OCI-LY3 (cell line): ENCODE results near the gene CALM3.

ENCODE experiments used
- H2AFZ ChIP-seq: fragments of 200-600, 300-600 bp; shearing (Covaris generic); 2 replicates; pipeline ENCODE4 v1.6.0; 2014; ENCODE audit warnings: antibody characterized with exemption, low read depth, low read length
- H3K27ac ChIP-seq: fragments of 200-600, 300-600 bp; sonication (generic); 2 replicates; pipeline ENCODE4 v1.5.1; 2014; ENCODE audit warnings: mild to moderate bottlenecking, low read length, moderate library complexity, mixed read lengths
- H3K27me3 ChIP-seq: fragments of 200-600, 300-600 bp; sonication (generic); 2 replicates; pipeline ENCODE4 v1.6.1; 2014; ENCODE audit warnings: low read depth, low read length, mixed read lengths
- H3K36me3 ChIP-seq: fragments of 200-600, 300-600 bp; sonication (generic); replicated peaks from 2 replicates; pipeline ENCODE3; 2014; ENCODE audit warnings: low read depth, low read length, mixed read lengths
- H3K4me1 ChIP-seq: fragments of 300-600, 200-600 bp; sonication (generic); 2 replicates; pipeline ENCODE4 v1.6.1; 2014; ENCODE audit warnings: low read length, mixed read lengths
- H3K4me2 ChIP-seq: fragments of 200-600, 300-600 bp; sonication (generic); 2 replicates; pipeline ENCODE4 v1.6.1; 2014; ENCODE audit warnings: low read length, mixed read lengths
- H3K4me3 ChIP-seq: fragments of 300-600, 200-600 bp; sonication (generic); 2 replicates; pipeline ENCODE4 v1.5.1; 2014; ENCODE audit warnings: antibody characterized with exemption, mild to moderate bottlenecking, low read length, moderate library complexity
- H3K79me2 ChIP-seq: fragments of 300-600, 200-600 bp; shearing (Covaris generic); 2 replicates; pipeline ENCODE4 v1.6.1; 2014; ENCODE audit warnings: mild to moderate bottlenecking, low read length, mixed read lengths
- H3K9ac ChIP-seq: fragments of 300-600, 200-600 bp; shearing (Covaris generic); 2 replicates; pipeline ENCODE4 v1.6.0; 2014; ENCODE audit warnings: mild to moderate bottlenecking, low read length, moderate library complexity
- H3K9me3 ChIP-seq: fragments of 200-600, 300-600 bp; shearing (Covaris generic); 2 replicates; pipeline ENCODE4 v1.6.1; 2014; ENCODE audit warnings: low read length, mixed read lengths; ENCODE audit not compliant: insufficient read depth
- H4K20me1 ChIP-seq: fragments of 200-600, 300-600 bp; sonication (generic); 2 replicates; pipeline ENCODE4 v1.6.1; 2016; ENCODE audit warnings: low read length, mixed read lengths; ENCODE audit not compliant: insufficient read depth
- EZH2phosphoT487 ChIP-seq: fragments of 200-600 bp; shearing (Covaris generic); IDR thresholded peaks from 2 replicates; pipeline ENCODE4 v1.6.1; 2018; ENCODE audit warnings: antibody characterized with exemption, mixed run types, low read depth
- TF ChIP-seq, protein P1 (sequence below): fragments of 200-600, 300-600 bp; sonication (generic); IDR thresholded peaks from 2 replicates; pipeline ENCODE4 v1.5.1; 2014; ENCODE audit warnings: antibody characterized with exemption, low read length, low read depth

The CALM3 gene

DNA sequence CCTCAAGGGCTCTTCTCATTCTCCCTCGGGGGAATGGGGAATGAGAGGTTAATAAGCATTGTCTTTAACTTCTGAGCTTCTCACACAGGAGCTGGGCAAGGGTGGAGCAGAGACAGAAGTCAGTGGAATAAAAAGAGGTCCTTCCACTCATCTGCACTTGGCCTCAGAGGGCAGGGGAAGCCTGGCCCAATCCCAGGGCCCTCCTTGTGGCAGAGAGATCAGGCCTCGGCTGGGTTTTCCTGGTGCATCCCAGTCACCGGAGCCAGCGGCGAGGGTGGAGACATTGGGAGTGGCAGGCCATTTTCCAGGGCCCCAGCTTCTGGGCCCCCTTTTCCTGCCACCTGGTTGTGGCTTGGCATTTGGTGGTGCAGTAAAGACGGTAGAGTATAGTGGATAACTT is 10.6 kb downstream of the CALM3 start:
- Histone ChIP-seq H3K4me3 (no peak overlapping the region), H2AFZ (no peak overlapping the region), H3K9me3 (no peaks in the 10 kb centered on the region), H3K4me1 (peaks cover 35% of the 10 kb centered on the region), H4K20me1 (no peaks in the 10 kb centered on the region), H3K9ac (no peak overlapping the region), H3K27me3 (no peaks in the 10 kb centered on the region), H3K4me2 (no peak overlapping the region), H3K36me3 (peaks cover 43% of the 10 kb centered on the region), H3K79me2 (no peaks in the 10 kb centered on the region), H3K27ac (no peak overlapping the region)
- TF ChIP-seq, protein P1, sequence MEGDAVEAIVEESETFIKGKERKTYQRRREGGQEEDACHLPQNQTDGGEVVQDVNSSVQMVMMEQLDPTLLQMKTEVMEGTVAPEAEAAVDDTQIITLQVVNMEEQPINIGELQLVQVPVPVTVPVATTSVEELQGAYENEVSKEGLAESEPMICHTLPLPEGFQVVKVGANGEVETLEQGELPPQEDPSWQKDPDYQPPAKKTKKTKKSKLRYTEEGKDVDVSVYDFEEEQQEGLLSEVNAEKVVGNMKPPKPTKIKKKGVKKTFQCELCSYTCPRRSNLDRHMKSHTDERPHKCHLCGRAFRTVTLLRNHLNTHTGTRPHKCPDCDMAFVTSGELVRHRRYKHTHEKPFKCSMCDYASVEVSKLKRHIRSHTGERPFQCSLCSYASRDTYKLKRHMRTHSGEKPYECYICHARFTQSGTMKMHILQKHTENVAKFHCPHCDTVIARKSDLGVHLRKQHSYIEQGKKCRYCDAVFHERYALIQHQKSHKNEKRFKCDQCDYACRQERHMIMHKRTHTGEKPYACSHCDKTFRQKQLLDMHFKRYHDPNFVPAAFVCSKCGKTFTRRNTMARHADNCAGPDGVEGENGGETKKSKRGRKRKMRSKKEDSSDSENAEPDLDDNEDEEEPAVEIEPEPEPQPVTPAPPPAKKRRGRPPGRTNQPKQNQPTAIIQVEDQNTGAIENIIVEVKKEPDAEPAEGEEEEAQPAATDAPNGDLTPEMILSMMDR = no peak
- no peak for TF ChIP-seq EZH2phosphoT487

DNA sequence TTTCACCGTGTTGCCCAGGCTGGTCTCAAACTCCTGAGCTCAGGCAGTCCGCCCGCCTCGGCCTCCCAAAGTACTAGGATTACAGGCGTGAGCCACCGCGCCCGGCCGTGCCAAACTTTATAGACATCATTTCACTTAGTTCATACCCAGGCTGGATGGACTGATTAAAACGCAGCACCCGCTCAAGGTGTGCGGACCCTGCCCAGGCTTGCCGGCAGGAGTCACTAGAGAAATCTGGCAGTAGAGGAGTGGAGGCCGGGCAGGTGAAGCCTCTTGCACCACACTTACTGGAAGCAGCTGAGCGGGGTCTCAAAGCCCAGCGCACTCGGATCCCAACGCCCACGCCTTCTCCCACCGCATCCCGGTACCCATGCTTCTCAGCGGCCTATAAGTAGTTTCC is 12.4 kb downstream of the CALM3 start:
- H3K27ac ChIP-seq = no peak overlapping the region
- no peaks in the 10 kb centered on the region for H3K79me2 ChIP-seq
- H3K4me3 ChIP-seq = no peak overlapping the region
- no peaks in the 10 kb centered on the region for H4K20me1 ChIP-seq
- H2AFZ ChIP-seq = no peak overlapping the region
- no peaks in the 10 kb centered on the region for H3K9me3 ChIP-seq
- no peaks in the 10 kb centered on the region for H3K27me3 ChIP-seq
- no peak overlapping the region for H3K9ac ChIP-seq
- no peak for TF ChIP-seq EZH2phosphoT487
- TF ChIP-seq, protein P1 = no peak
- H3K4me2 ChIP-seq = no peak overlapping the region
- peaks cover 25% of the 10 kb centered on the region for H3K36me3 ChIP-seq
- peaks cover 51% of the 10 kb centered on the region for H3K4me1 ChIP-seq

DNA sequence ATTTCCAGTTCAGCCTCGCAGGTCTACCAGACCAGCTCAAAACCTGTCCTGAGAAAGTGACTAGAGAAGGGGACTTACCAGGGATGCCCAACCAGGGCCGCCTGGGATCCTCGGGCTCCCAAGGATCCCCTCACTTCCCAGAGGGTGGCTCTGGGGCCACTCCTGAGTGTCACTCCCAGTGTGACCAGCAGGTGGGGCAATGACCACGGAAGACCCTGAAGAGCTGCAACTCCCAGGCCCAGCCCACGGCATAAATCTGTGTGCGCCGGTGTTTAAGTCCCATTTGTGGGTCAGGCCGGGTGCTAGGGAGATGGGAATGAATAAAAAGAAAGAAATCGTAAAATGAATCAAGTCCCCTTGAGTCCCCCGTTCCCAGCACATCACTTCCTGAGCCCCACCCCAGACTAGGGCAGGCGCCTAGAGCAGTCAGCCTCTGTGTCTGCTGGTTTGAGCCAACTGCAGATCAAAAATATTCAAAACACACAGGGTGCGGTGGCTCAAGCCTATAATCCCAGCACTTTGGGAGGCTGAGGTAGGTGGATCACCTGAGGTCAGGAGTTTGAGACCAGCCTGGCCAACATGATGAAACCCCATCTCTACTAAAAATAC is 13.1 kb downstream of the CALM3 start:
- TF ChIP-seq, protein P1 = peak; percentile 96
- TF ChIP-seq EZH2phosphoT487 = no peak
- Histone ChIP-seq H3K4me2 (peak overlapping the region; percentile 57), H4K20me1 (no peaks in the 10 kb centered on the region), H3K27ac (no peak overlapping the region; the same call in 1 of the 2 replicates), H3K4me3 (no peak overlapping the region), H3K79me2 (no peaks in the 10 kb centered on the region), H3K27me3 (no peaks in the 10 kb centered on the region), H3K9me3 (no peaks in the 10 kb centered on the region), H3K36me3 (peaks cover 22% of the 10 kb centered on the region), H2AFZ (no peak overlapping the region), H3K9ac (peak overlapping the region; percentile 21; the same call in 1 of the 2 replicates), H3K4me1 (peaks cover 58% of the 10 kb centered on the region)

DNA sequence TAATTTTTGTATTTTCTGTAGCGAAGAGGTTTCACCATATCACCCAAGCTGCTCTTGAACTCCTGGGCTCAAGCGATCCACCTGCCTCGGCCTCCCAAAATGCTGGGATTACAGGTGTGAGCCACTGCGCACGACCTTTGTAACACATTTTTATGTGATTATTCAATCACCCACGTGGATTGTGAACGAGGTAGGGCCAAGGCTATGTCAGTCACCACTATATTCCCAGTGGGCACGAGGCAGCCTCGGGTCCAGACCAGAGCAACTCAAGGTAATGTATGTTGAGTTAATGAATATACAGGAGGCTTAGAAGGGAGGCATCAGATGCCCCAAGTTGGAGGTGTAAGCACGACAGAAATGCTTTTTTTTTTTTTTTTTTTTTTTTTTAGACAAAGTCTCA is 14.8 kb downstream of the CALM3 start:
- no peaks in the 10 kb centered on the region for H4K20me1 ChIP-seq
- H3K4me2 ChIP-seq = no peak overlapping the region
- H3K27ac ChIP-seq = no peak overlapping the region
- TF ChIP-seq, protein P1 = no peak
- TF ChIP-seq EZH2phosphoT487 = no peak
- H3K27me3 ChIP-seq = no peaks in the 10 kb centered on the region
- H2AFZ ChIP-seq = no peak overlapping the region
- peaks cover 3% of the 10 kb centered on the region for H3K79me2 ChIP-seq
- H3K4me1 ChIP-seq = peaks cover 72% of the 10 kb centered on the region
- H3K9ac ChIP-seq = no peak overlapping the region
- H3K9me3 ChIP-seq = no peaks in the 10 kb centered on the region
- H3K36me3 ChIP-seq = peaks cover 12% of the 10 kb centered on the region
- H3K4me3 ChIP-seq = no peak overlapping the region
